Erythroblast (primary cell): ENCODE results near the gene EIF1AD.

Source experiments
- GATA1 ChIP-seq: IDR thresholded peaks from 2 replicates; pipeline ENCODE4 v1.6.1; 2011; ENCODE audit warnings: low read depth, mild to moderate bottlenecking, control low read depth, low read length, moderate library complexity
- POLR2A ChIP-seq: IDR thresholded peaks from 2 replicates; pipeline ENCODE4 v1.6.1; 2011; ENCODE audit warnings: mild to moderate bottlenecking, low read length

DNA sequence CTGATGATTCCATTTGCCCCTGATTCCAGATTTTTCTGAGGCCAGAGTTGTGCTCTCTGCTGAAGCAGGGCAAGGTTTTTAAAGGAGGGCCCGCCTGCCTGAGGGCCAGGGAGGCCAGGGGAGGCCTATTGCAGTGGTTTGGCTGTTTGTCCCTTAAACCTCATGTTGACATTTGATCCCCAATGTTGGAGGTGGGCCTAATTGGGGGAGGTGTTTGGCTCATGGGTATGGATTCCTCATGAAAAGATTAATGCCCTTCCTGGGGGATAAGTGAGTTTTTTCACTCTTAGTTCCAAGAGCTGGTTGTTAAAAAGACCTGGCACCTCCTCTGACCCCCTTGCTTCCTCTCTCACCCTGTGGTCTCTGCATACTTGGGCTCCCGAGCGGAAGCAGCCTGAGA, 37.8 kb upstream of the EIF1AD start:
- TF ChIP-seq POLR2A (no peak), GATA1 (no peak)
